Measurements from ENCODE around the gene WBP1. TPM values are rescaled to one million over a fixed set of nuclear protein-coding genes. Genes with fewer than 3 reads are reported as not detected.
A peak's percentile ranks its signal among the peaks of the same experiment; 100 is the strongest.

The WBP1 gene
- total RNA-seq, 2 donors from 2014 or later, result 43.0 to 57.4 TPM

DNA sequence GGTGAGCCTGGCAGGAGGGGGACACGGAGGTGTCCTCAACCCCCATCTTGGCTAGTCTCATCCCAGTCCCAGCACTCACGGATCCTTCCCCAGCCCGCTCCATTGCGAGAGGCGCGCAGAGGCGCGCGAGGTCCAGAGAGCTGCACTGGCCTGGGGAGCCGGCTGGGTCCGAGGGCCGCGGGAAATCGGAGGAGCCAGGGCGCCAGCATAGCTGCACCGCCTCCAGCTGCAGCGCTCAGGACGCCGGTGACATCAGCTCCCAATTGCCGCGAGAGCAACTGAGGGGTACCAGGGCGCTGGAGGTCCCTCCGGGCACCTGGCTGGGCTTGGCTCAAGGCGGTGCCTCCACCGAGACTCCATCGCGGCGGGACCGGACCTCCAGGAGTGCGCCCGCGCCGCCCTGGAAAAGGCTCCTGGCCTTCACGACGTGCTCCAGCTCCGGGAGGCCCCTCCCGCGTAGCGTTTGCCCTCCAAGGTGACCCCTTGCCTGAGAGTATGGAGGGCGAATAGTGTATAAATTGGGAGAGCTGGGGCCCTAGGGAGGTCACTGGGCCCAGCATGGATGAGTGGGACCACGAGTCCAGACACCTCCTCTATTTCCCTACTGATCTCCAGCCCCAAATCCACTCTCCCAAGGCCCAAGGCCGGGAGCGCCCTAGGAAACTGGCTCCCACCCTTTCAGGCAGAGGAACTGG lies 22.0 kb upstream of the WBP1 start:
- no peaks in the 10 kb centered on the region for H3K9me3 ChIP-seq
- peak overlapping the region in 1 of 2 donors; percentile 28 for H3K4me3 ChIP-seq
- no peak for DNase-seq (ENCODE audit: low spot score)
- H3K27ac ChIP-seq, result peak overlapping the region; percentile 7 to 27
- TF ChIP-seq, protein P1, sequence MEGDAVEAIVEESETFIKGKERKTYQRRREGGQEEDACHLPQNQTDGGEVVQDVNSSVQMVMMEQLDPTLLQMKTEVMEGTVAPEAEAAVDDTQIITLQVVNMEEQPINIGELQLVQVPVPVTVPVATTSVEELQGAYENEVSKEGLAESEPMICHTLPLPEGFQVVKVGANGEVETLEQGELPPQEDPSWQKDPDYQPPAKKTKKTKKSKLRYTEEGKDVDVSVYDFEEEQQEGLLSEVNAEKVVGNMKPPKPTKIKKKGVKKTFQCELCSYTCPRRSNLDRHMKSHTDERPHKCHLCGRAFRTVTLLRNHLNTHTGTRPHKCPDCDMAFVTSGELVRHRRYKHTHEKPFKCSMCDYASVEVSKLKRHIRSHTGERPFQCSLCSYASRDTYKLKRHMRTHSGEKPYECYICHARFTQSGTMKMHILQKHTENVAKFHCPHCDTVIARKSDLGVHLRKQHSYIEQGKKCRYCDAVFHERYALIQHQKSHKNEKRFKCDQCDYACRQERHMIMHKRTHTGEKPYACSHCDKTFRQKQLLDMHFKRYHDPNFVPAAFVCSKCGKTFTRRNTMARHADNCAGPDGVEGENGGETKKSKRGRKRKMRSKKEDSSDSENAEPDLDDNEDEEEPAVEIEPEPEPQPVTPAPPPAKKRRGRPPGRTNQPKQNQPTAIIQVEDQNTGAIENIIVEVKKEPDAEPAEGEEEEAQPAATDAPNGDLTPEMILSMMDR (IDR thresholded peaks at IDR 0.05), result no peak
- no peaks in the 10 kb centered on the region for H3K27me3 ChIP-seq
- H3K36me3 ChIP-seq, result peaks cover 12% of the 10 kb centered on the region
- H3K4me1 ChIP-seq, result peaks cover 0 to 50% of the 10 kb centered on the region in 2 donors

DNA sequence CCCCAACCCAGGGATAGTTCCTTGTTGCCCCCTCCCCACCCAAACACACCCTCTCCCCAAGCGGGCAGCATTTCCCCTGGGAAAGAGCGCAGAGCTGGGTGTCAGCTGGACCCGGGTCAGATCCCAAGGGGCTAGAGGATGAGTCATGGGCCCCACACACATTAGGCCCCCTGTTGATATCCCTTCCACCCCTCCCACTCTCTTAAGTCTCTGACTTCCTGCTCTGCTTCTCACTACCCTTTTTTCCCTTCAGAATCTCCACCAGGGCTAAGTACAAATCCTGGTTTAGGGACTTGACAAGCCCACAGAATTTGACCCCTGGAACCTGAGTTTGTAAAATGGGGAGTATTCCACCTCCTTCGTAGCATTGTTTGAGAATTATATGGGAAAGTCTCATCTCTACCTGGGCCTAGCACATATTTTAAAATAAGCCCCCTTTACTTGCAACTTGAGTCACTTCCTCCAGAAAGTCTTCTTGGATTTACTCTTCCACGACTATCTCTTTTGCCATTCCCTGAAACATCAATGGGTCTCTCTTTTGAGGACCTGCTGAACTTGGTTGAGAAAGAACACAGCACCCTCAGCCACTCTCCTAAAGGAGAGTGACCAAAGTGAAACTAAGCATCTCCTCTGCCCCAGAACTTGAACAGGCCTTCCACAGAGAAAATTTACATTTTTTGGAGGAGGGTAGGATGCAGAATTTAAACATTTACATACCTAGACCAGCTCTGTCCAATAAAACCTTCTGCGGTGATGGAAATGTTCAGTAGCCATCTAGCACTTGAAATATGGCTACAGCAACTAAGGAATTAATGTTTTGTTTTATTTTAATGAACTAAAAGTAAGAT lies 21.2 kb upstream of the WBP1 start:
- DNase-seq (ENCODE audit: low spot score), result no peak
- H3K36me3 ChIP-seq, result peaks cover 3% of the 10 kb centered on the region
- no peaks in the 10 kb centered on the region for H3K27me3 ChIP-seq
- peaks cover 0 to 58% of the 10 kb centered on the region in 2 donors for H3K4me1 ChIP-seq
- TF ChIP-seq, protein P1 (IDR thresholded peaks at IDR 0.05), result no peak
- H3K9me3 ChIP-seq, result no peaks in the 10 kb centered on the region
- peak overlapping the region in 1 of 2 donors; percentile 28 for H3K4me3 ChIP-seq
- peak overlapping the region; percentile 7 to 27 for H3K27ac ChIP-seq

DNA sequence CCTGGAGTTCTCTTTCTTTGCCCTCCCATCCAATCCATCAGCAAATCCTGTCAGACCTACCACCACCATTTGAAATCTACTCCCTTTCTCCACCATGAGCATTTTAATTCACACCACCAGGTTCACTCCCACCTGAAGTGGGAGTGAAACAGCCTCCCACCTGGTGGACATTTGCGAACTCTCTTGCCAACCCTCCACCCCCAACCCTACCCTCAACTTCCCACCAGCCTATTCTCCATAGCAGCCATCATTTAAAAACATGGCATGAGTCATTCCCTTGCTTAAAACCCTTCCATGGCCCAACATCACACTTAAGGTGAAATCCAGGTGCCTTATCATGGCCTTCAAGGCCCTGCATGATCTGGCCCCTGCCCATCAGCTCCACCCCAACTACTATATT lies 20.0 kb upstream of the WBP1 start:
- Histone ChIP-seq H3K27me3 (no peaks in the 10 kb centered on the region), H3K36me3 (no peaks in the 10 kb centered on the region), H3K4me1 (peaks cover 0 to 62% of the 10 kb centered on the region in 2 donors), H3K4me3 (peak overlapping the region in 1 of 2 donors; percentile 61), H3K27ac (no peak overlapping the region), H3K9me3 (no peaks in the 10 kb centered on the region)
- DNase-seq (ENCODE audit: low spot score), result no peak
- TF ChIP-seq, protein P1 (IDR thresholded peaks at IDR 0.05), result no peak

DNA sequence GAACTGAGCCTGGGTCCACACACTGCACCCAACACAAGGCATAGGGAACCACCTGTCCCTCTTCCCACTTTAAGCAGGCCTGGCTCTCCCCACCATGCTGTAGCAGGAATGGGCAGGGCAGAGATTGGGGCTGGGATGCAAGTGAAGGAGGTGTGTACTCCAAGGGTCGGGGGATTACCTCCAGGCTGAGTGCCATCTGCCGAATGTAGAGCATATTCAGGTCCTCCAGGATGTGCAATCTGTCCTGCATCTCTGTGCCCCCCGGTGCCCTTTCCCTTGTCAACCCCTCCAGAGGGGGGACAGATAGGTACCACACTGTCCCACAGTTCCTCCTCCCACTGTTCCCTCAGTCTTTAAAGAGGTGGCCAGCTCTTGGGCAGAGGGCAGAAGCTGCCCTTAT lies 18.9 kb upstream of the WBP1 start:
- Histone ChIP-seq H3K27ac (peak overlapping the region; percentile 86 to 89), H3K9me3 (no peaks in the 10 kb centered on the region)

DNA sequence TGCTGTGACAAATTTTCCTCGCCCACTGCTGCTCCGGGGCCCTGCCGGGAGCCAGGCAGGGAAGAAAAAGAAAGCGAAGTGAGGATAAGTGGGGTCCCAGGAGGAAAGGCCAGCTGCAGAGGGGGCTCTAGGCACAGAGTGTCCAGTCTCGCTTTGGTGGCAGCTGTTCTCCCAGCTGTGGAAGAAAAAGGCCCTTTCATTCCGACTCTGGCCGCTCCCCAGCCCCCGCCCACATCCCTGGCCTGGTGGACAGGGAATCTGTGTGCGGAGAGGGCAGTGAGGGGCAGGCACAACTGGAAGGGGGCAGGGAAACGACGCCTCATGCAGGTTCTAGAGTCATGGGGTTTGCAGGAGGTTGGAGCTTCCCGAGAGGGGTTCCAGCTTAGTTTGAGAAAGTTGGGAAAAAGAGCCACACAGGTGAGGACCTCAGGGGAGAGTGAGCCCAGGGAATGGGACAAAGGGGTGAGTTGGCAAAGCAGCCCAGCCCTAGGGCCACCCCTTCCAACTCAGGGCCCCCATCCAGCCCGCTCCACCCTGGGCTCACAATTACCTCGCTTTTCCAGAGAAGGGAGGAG lies 18.3 kb upstream of the WBP1 start:
- Histone ChIP-seq H3K4me3 (peak overlapping the region; percentile 41 to 61), H3K9me3 (no peaks in the 10 kb centered on the region), H3K27me3 (no peaks in the 10 kb centered on the region), H3K4me1 (peaks cover 0 to 62% of the 10 kb centered on the region in 2 donors), H3K36me3 (no peaks in the 10 kb centered on the region), H3K27ac (peak overlapping the region; percentile 86 to 89)
- TF ChIP-seq, protein P1 (IDR thresholded peaks at IDR 0.05), result no peak
- DNase-seq (ENCODE audit: low spot score), result peak; percentile 76

More for the DNA sequence above, 18.9 kb upstream of the WBP1 start:
- Histone ChIP-seq H3K36me3 (no peaks in the 10 kb centered on the region), H3K4me3 (peak overlapping the region; percentile 41 to 61), H3K4me1 (peaks cover 0 to 62% of the 10 kb centered on the region in 2 donors), H3K27me3 (no peaks in the 10 kb centered on the region)
- TF ChIP-seq, protein P1 (IDR thresholded peaks at IDR 0.05), result no peak
- DNase-seq (ENCODE audit: low spot score), result no peak
